Right cardiac atrium (tissue), 5 donors: Measurements from ENCODE around the gene KRTAP10-11. TPM values are rescaled to one million over a fixed set of nuclear protein-coding genes. Genes with fewer than 3 reads are reported as not detected.
"Not testable (repeated sequence)": the region's sequence is repeated elsewhere in the genome, so short reads cannot be mapped to it uniquely, and the experiment has no call there.

Experiments
- ATAC-seq, 2 donors: fragments of 200-7000 bp; cut with Tn5 transposase; one replicate each; pipeline versions ENCODE4 v1.8.0 to v1.9.1; 2020; ENCODE audit warnings: moderate library complexity in 2 of 2, mild to moderate bottlenecking in 1 of 2
- DNase-seq, 3 donors: peaks; one replicate each; pipeline ENCODE4 v3.0.0-alpha.2; 2020
- H3K27ac ChIP-seq: one replicate; pipeline ENCODE4 v1.5.1; 2013; ENCODE audit warnings: mild to moderate bottlenecking, low read length, control low read depth, moderate library complexity
- H3K27me3 ChIP-seq: one replicate; pipeline ENCODE4 v1.6.1; 2013; ENCODE audit not compliant: control insufficient read depth, insufficient read depth
- H3K4me1 ChIP-seq: one replicate; pipeline ENCODE4 v1.6.1; 2013; ENCODE audit warnings: low read length; ENCODE audit not compliant: control insufficient read depth, insufficient read depth
- H3K4me3 ChIP-seq: one replicate; pipeline ENCODE4 v1.5.1; 2013; ENCODE audit warnings: low read length, control low read depth
- H3K9me3 ChIP-seq: one replicate; pipeline ENCODE4 v1.6.1; 2013; ENCODE audit warnings: low read length; ENCODE audit not compliant: control insufficient read depth
- WGBS: extraction: QIAGEN DNeasy Blood & Tissue Kit; methylation state at CpG from one replicate; pipeline ENCODE4 v1.1.7; 2013; 5-methylcytosine and 5-hydroxymethylcytosine counted together
- intact Hi-C, 4 donors: fragments of 100-400 bp; cut with DNase I; formaldehyde crosslinking; loops; one replicate each; pipeline versions ENCODE4 v1.11.0 to v1.14.0; 2022 to 2023
- polyA plus RNA-seq: library from polyadenylated mRNA; stranded (reverse); fragments of 200-250 nt; gene quantifications from one replicate; pipeline ENCODE4 v1.2.3, GENCODE V29; 2013
- total RNA-seq, 4 donors: library from RNA; stranded (reverse); fragmentation: NEBNext Ultra II Directional; extraction: Animal tissue kit (Norgen Biotek cat#: 25700); gene quantifications; one replicate each; pipeline ENCODE4 v1.2.1, GENCODE V29; 2021
- donor health status: healthy with polysubstance abuse.
- donor health status: DM: no; HTN: yes; CAD: no.
- donor health status: DM: no; HTN: no; CAD: no.
- donor health status: DM: no; HTN: yes; CAD: no; lungs with severe emphysema.
- donor health status: DM: yes; HTN: yes; CAD: no.

KRTAP10-11 gene
- total and polyA plus RNA-seq, 5 donors, result not detected

DNA sequence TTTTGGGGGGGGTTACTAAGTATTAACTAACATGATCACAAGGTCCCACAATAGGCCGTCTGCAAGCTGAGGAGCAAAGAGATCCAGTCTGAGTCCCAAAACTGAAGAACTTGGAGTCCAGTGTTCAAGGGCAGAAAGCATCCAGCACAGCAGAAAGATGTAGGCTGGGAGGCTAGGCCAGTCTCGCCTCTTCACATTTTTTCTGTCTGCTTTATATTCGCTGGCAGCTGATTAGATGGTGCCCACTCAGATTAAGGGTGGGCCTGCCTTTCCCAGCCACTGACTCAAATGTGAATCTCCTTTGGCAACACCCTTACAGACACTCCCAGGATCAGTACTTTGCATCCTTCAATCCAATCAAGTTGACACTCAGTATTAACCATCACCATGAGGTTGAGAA, 43.5 kb downstream of the KRTAP10-11 start:
- H3K4me1 ChIP-seq, H3K4me3 ChIP-seq, H3K27ac ChIP-seq, H3K9me3 ChIP-seq, DNase-seq, intact Hi-C loops, H3K27me3 ChIP-seq, ATAC-seq: not testable (repeated sequence)
- 82% methylated on average over 3 of the region's 3 CpGs for WGBS

DNA sequence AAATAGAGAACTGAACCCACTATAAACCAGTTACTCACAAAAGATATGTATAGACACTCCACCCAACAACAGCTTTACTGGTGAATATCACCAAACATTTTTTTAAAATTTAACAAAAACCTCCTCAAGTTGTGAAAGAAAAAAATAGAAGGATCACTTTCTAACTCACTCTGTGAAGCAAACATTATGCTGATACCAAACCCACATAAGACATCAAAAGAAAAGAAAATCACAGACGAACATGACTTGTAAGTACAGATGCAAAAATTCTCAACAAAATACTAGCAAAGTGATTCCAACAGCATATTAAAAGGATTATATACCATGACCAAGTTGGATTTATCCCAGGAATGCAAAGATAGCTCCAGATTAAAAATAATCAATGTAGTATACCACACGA, 45.5 kb downstream of the KRTAP10-11 start:
- no peaks in the 10 kb centered on the region for H3K9me3 ChIP-seq
- no peaks in the 10 kb centered on the region for H3K4me1 ChIP-seq
- H3K27me3 ChIP-seq, result no peaks in the 10 kb centered on the region
- no peak for DNase-seq
- no peak overlapping the region for H3K4me3 ChIP-seq
- intact Hi-C loops, result no loop called here
- no peak overlapping the region for H3K27ac ChIP-seq
- no peak for ATAC-seq
- WGBS, result 58% methylated on average over 2 of the region's 2 CpGs

- no peak overlapping the region for H3K4me3 ChIP-seq
- no peak overlapping the region for H3K27ac ChIP-seq
- no peaks in the 10 kb centered on the region for H3K4me1 ChIP-seq
- no peaks in the 10 kb centered on the region for H3K9me3 ChIP-seq
- H3K27me3 ChIP-seq, result no peaks in the 10 kb centered on the region
- intact Hi-C loops, result no loop called here
- 48% methylated on average over 2 of the region's 2 CpGs for WGBS
- DNase-seq (no peak), ATAC-seq (no peak)
Observed at GRCh38 chr21:44692798-44693512, 46.7 kb downstream of the KRTAP10-11 start.

GRCh38 chr21:44694776-44695175, 48.6 kb downstream of the KRTAP10-11 start:
- Histone ChIP-seq H3K4me3 (no peak overlapping the region), H3K4me1 (no peaks in the 10 kb centered on the region), H3K27me3 (no peaks in the 10 kb centered on the region), H3K9me3 (no peaks in the 10 kb centered on the region), H3K27ac (no peak overlapping the region)
- DNase-seq (no peak), ATAC-seq (no peak)
- intact Hi-C loops, result no loop called here
- WGBS, result 70% methylated on average over 11 of the region's 11 CpGs

- no peaks in the 10 kb centered on the region for H3K9me3 ChIP-seq
- WGBS, result 61% methylated on average over 8 of the region's 8 CpGs
- no peaks in the 10 kb centered on the region for H3K27me3 ChIP-seq
- H3K27ac ChIP-seq, result no peak overlapping the region
- ATAC-seq, result no peak
- no peak for DNase-seq
- H3K4me1 ChIP-seq, result no peaks in the 10 kb centered on the region
- H3K4me3 ChIP-seq, result no peak overlapping the region
- intact Hi-C loops, result no loop called here
Observed at GRCh38 chr21:44695184-44695583, 49.0 kb downstream of the KRTAP10-11 start.

DNA sequence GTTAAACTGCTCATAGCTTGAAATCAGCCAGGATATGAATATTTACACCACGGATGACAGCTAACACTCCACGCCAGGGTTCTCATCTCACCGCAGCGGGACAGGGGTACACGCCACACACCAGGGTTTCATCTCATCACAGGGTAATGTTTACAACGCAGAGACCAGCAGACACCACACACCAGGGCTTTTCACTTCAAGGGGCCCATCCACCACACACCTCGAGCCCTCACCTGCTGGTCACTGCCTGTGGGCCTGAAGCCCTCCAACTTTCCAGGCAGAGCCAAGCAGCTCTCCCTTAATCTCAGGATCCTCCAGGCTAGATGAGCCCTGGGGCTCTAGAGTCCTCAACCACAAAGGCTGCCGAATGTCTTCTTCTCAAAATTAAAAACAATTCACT, 49.4 kb downstream of the KRTAP10-11 start:
- no peaks in the 10 kb centered on the region for H3K9me3 ChIP-seq
- 72% methylated on average over 8 of the region's 8 CpGs for WGBS
- intact Hi-C loops, result no loop called here
- no peak overlapping the region for H3K27ac ChIP-seq
- no peaks in the 10 kb centered on the region for H3K27me3 ChIP-seq
- ATAC-seq (no peak), DNase-seq (no peak)
- no peak overlapping the region for H3K4me3 ChIP-seq
- no peaks in the 10 kb centered on the region for H3K4me1 ChIP-seq

DNA sequence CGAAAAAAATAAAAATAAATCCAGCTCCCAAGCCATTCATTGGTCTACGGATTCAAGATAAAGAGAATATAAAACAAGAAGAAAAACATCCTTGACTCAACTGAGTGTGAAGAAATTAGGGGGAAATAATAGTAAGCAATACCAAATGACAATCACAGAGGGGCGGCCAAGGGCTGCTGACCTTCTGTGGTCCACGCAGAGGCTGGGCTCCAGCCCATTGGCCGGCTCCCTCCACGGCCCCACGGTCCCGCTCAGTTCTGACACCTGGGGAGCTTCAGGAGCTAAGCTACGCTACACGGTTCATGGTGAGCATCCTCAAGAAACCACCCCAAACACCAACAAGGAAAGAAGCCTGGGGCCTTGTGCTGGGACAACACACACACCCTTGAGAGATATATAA, 50.4 kb downstream of the KRTAP10-11 start:
- no peak overlapping the region for H3K4me3 ChIP-seq
- no peaks in the 10 kb centered on the region for H3K9me3 ChIP-seq
- no peaks in the 10 kb centered on the region for H3K4me1 ChIP-seq
- no peaks in the 10 kb centered on the region for H3K27me3 ChIP-seq
- H3K27ac ChIP-seq, result no peak overlapping the region
- WGBS, result 63% methylated on average over 10 of the region's 10 CpGs
- no peak for DNase-seq
- ATAC-seq, result no peak
- intact Hi-C loops, result no loop called here

Other genes with a start within 250 kb of the KRTAP10-11 start
- gene LRRC3, start 190.9 kb upstream of the KRTAP10-11 start, total RNA-seq, result 1 to 10 TPM in 3 of 4 donors, under 1 TPM in 1; 0.89 to 1.1 (median 1.0) TPM
- 0.93 TPM for gene LRRC3, start 190.9 kb upstream of the KRTAP10-11 start, polyA plus RNA-seq
- gene KRTAP10-1, start 106.2 kb upstream of the KRTAP10-11 start, total RNA-seq, result not detected
- gene KRTAP10-1, start 106.2 kb upstream of the KRTAP10-11 start, polyA plus RNA-seq, result not detected
- not detected for gene KRTAP10-2, start 94.9 kb upstream of the KRTAP10-11 start, total RNA-seq
- gene KRTAP10-2, start 94.9 kb upstream of the KRTAP10-11 start, polyA plus RNA-seq, result 0.11 TPM
- not detected for gene KRTAP10-3, start 87.6 kb upstream of the KRTAP10-11 start, total RNA-seq
- not detected for gene KRTAP10-3, start 87.6 kb upstream of the KRTAP10-11 start, polyA plus RNA-seq
- gene KRTAP10-4, start 72.7 kb upstream of the KRTAP10-11 start, total RNA-seq, result not detected
- not detected for gene KRTAP10-4, start 72.7 kb upstream of the KRTAP10-11 start, polyA plus RNA-seq
- not detected for gene KRTAP10-5, start 65.8 kb upstream of the KRTAP10-11 start, total RNA-seq
- not detected for gene KRTAP10-5, start 65.8 kb upstream of the KRTAP10-11 start, polyA plus RNA-seq
- gene KRTAP10-6, start 53.9 kb upstream of the KRTAP10-11 start, total RNA-seq, result not detected
- gene KRTAP10-6, start 53.9 kb upstream of the KRTAP10-11 start, polyA plus RNA-seq, result not detected
- gene KRTAP10-7, start 45.8 kb upstream of the KRTAP10-11 start, total RNA-seq, result not detected
- not detected for gene KRTAP10-7, start 45.8 kb upstream of the KRTAP10-11 start, polyA plus RNA-seq
- gene KRTAP10-8, start 34.3 kb upstream of the KRTAP10-11 start, total RNA-seq, result not detected
- gene KRTAP10-8, start 34.3 kb upstream of the KRTAP10-11 start, polyA plus RNA-seq, result not detected
- not detected for gene KRTAP10-9, start 19.3 kb upstream of the KRTAP10-11 start, total RNA-seq
- not detected for gene KRTAP10-9, start 19.3 kb upstream of the KRTAP10-11 start, polyA plus RNA-seq
- gene KRTAP10-10, start 9.1 kb upstream of the KRTAP10-11 start, total RNA-seq, result not detected
- gene KRTAP10-10, start 9.1 kb upstream of the KRTAP10-11 start, polyA plus RNA-seq, result not detected
- gene KRTAP12-4, start 8.2 kb downstream of the KRTAP10-11 start, total RNA-seq, result not detected
- gene KRTAP12-4, start 8.2 kb downstream of the KRTAP10-11 start, polyA plus RNA-seq, result not detected
- gene KRTAP12-3, start 11.5 kb downstream of the KRTAP10-11 start, total RNA-seq, result not detected
- not detected for gene KRTAP12-3, start 11.5 kb downstream of the KRTAP10-11 start, polyA plus RNA-seq
- not detected for gene KRTAP12-2, start 20.5 kb downstream of the KRTAP10-11 start, total RNA-seq
- not detected for gene KRTAP12-2, start 20.5 kb downstream of the KRTAP10-11 start, polyA plus RNA-seq
- not detected for gene KRTAP12-1, start 35.7 kb downstream of the KRTAP10-11 start, total RNA-seq
- not detected for gene KRTAP12-1, start 35.7 kb downstream of the KRTAP10-11 start, polyA plus RNA-seq
- gene KRTAP10-12, start 50.8 kb downstream of the KRTAP10-11 start, total RNA-seq, result not detected
- not detected for gene KRTAP10-12, start 50.8 kb downstream of the KRTAP10-11 start, polyA plus RNA-seq
- gene TSPEAR, start 65.2 kb downstream of the KRTAP10-11 start, total RNA-seq, result 1 to 10 TPM in 3 of 4 donors, under 1 TPM in 1; 0.29 to 4.6 (median 1.3) TPM
- gene TSPEAR, start 65.2 kb downstream of the KRTAP10-11 start, polyA plus RNA-seq, result 2.2 TPM
- 10 to 100 TPM; 57.0 to 69.8 (median 64.7) TPM for gene UBE2G2, start 155.4 kb downstream of the KRTAP10-11 start, total RNA-seq
- gene UBE2G2, start 155.4 kb downstream of the KRTAP10-11 start, polyA plus RNA-seq, result 39.6 TPM
- gene SUMO3, start 171.6 kb downstream of the KRTAP10-11 start, total RNA-seq, result 10 to 100 TPM; 74.4 to 87.8 (median 84.1) TPM
- 53.3 TPM for gene SUMO3, start 171.6 kb downstream of the KRTAP10-11 start, polyA plus RNA-seq
- gene PTTG1IP, start 227.3 kb downstream of the KRTAP10-11 start, total RNA-seq, result 100 to 1,000 TPM; 192 to 206 (median 197) TPM
- gene PTTG1IP, start 227.3 kb downstream of the KRTAP10-11 start, polyA plus RNA-seq, result 172 TPM